ENCODE results near the gene PLD1.

- TF ChIP-seq PBX3 (IDR thresholded peaks at IDR 0.05; ENCODE audit: insufficient replicate concordance, low read depth, low read length): no peak
- no peak for TF ChIP-seq MYC (IDR thresholded peaks at IDR 0.05; ENCODE audit: insufficient read depth, insufficient read length, insufficient replicate concordance, low read length, severe bottlenecking)
- no peak for TF ChIP-seq POLR2AphosphoS5 (IDR thresholded peaks at IDR 0.05; ENCODE audit: low read length)
- TF ChIP-seq EZH2 (IDR thresholded peaks at IDR 0.05; ENCODE audit: borderline replicate concordance, control insufficient read depth, low read depth, low read length): no peak
- TF ChIP-seq SIX5 (IDR thresholded peaks at IDR 0.05; ENCODE audit: low read depth, low read length, severe bottlenecking): no peak
- no peak for TF ChIP-seq E2F4 (IDR thresholded peaks at IDR 0.05; ENCODE audit: low read depth, low read length)
- TF ChIP-seq ETV6 (conservative IDR thresholded peaks at IDR 0.05 in 1 of 2, IDR thresholded peaks at IDR 0.05 in 1 of 2; ENCODE audit: borderline replicate concordance in 1 of 2, low read depth in 1 of 2): no peak
- no peak for TF ChIP-seq POLR2A (IDR thresholded peaks at IDR 0.05; ENCODE audit: low read depth, low read length)
- TF ChIP-seq CTCF (IDR thresholded peaks at IDR 0.05 in 2 of 3, conservative IDR thresholded peaks at IDR 0.05 in 1 of 3; ENCODE audit: control insufficient read depth in 2 of 3, extremely low read depth in 1 of 3, insufficient read depth in 1 of 3, low read depth in 3 of 3, low read length in 3 of 3): no peak
These were observed 146.5 kb downstream of the PLD1 start for GRCh38 chr3:171663805-171664204.

Data from GM12878 (cell line).